OCI-LY7 (cell line): ENCODE results near the gene PRR7.

Source experiments
- EZH2phosphoT487 ChIP-seq: fragments of 200-600 bp; sonication (generic); IDR thresholded peaks from 2 replicates; pipeline ENCODE4 v1.6.1; 2018; ENCODE audit warnings: low read depth, borderline replicate concordance, mild to moderate bottlenecking, mixed run types, antibody characterized with exemption, low read length, moderate library complexity, mixed read lengths
- TF ChIP-seq, protein P1 (sequence below): fragments of 200-600 bp; sonication (generic); conservative IDR thresholded peaks from 2 replicates; pipeline ENCODE4 v1.5.1; 2014; ENCODE audit warnings: mild to moderate bottlenecking, antibody characterized with exemption, low read length, moderate library complexity, mixed read lengths

DNA sequence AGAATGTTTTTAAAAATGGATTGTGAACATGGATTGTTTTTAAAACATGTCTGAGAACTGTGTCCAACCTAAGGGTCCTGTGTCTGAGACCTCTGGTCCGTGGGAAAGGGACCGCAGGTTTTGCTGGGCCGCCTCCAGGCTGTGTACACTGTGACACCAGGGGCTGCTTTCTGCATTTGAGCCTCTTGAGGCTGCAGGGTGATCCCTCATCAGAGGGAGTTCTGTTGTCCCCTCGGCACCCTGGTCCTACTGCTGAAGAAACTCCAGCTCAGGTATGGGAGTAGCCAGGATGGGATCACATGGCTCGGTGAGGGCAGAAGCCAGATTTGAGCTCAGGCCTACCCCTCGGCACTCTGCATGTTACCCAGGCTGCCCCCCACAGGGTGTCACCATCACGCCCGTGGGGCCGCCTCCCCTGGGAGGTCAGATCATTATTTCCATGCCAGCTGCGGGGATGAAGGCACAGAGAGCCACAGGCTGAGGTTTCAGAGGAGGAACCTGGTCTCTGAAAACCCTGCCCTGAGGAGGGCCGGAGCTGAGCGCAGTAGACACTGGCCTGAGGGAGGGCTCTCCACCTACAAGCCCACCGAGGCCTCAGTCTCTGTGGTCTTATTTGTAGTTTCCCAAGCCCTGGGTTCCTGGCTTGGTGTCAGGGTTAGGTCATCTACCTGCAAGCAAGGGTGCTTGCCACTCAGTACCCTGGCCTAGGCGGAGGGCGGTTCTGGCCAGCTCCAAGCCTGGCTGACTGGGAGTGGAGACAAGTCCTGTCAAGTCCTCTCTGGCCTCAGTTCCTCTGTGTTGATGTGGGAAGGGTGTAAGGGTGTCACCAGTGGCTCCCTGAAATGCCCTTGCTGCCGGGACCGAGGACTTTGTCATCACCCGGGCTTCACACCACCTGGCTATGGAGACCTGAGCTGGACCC is 2.8 kb downstream of the PRR7 start:
- TF ChIP-seq, protein P1, sequence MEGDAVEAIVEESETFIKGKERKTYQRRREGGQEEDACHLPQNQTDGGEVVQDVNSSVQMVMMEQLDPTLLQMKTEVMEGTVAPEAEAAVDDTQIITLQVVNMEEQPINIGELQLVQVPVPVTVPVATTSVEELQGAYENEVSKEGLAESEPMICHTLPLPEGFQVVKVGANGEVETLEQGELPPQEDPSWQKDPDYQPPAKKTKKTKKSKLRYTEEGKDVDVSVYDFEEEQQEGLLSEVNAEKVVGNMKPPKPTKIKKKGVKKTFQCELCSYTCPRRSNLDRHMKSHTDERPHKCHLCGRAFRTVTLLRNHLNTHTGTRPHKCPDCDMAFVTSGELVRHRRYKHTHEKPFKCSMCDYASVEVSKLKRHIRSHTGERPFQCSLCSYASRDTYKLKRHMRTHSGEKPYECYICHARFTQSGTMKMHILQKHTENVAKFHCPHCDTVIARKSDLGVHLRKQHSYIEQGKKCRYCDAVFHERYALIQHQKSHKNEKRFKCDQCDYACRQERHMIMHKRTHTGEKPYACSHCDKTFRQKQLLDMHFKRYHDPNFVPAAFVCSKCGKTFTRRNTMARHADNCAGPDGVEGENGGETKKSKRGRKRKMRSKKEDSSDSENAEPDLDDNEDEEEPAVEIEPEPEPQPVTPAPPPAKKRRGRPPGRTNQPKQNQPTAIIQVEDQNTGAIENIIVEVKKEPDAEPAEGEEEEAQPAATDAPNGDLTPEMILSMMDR, result no peak
- no peak for TF ChIP-seq EZH2phosphoT487
